Measurements from ENCODE around the gene GMPR.
"Not testable (repeated sequence)": the region's sequence is repeated elsewhere in the genome, so short reads cannot be mapped to it uniquely, and the experiment has no call there.

GMPR gene

GRCh38 chr6:16226117-16227047, 12.0 kb upstream of the GMPR start:
- DNase-seq = not testable (repeated sequence)

GRCh38 chr6:16227048-16227562, 11.3 kb upstream of the GMPR start:
- no peak for DNase-seq

GRCh38 chr6:16227605-16228004, 10.8 kb upstream of the GMPR start:
- DNase-seq = no peak

- DNase-seq = no peak
These were observed 10.3 kb upstream of the GMPR start for GRCh38 chr6:16228043-16228442.

GRCh38 chr6:16228709-16229665, 9.4 kb upstream of the GMPR start:
- no peak for DNase-seq

- no peak for DNase-seq
These were observed 8.7 kb upstream of the GMPR start for GRCh38 chr6:16229700-16230099.

GRCh38 chr6:16230953-16231352, 7.4 kb upstream of the GMPR start:
- no peak for DNase-seq

GRCh38 chr6:16232086-16232485, 6.3 kb upstream of the GMPR start:
- DNase-seq = no peak

GRCh38 chr6:16236009-16236501, 2.3 kb upstream of the GMPR start:
- no peak for DNase-seq

GRCh38 chr6:16236631-16237199, 1.7 kb upstream of the GMPR start:
- peak; percentile 4 for DNase-seq

- DNase-seq = no peak
These were observed 1.1 kb upstream of the GMPR start for GRCh38 chr6:16237242-16237641.

- no peak for DNase-seq
These were observed 793 bp downstream of the GMPR start for GRCh38 chr6:16238963-16239797.

- DNase-seq = no peak
These were observed 1.4 kb downstream of the GMPR start for GRCh38 chr6:16239798-16240123.

- DNase-seq = no peak
These were observed 2.4 kb downstream of the GMPR start for GRCh38 chr6:16240589-16241320.

- no peak for DNase-seq
These were observed 2.9 kb downstream of the GMPR start for GRCh38 chr6:16241321-16241689.

- no peak for DNase-seq
These were observed 4.7 kb downstream of the GMPR start for GRCh38 chr6:16243055-16243454.

- DNase-seq = no peak
These were observed 5.3 kb downstream of the GMPR start for GRCh38 chr6:16243664-16244063.

- no peak for DNase-seq
These were observed 6.1 kb downstream of the GMPR start for GRCh38 chr6:16244446-16244845.

- DNase-seq = no peak
These were observed 6.6 kb downstream of the GMPR start for GRCh38 chr6:16244869-16245451.

- no peak for DNase-seq
These were observed 10.0 kb downstream of the GMPR start for GRCh38 chr6:16248271-16248853.

GRCh38 chr6:16249971-16250370, 11.6 kb downstream of the GMPR start:
- DNase-seq = no peak

All from activated CD4-positive, alpha-beta T cell treated with anti-CD3 and anti-CD28 coated beads, Interleukin-10, Interleukin-2, amounts not matched to agents 100 ng/mL and 50 ng/mL, durations not matched to agents 16 hours and 8 hours (primary cell).